A549 (cell line): Measurements from ENCODE around the gene WFDC13. TPM values are rescaled to one million over a fixed set of nuclear protein-coding genes. Genes with fewer than 3 reads are reported as not detected.

Experiments used
- ATAC-seq, 2 experiments: fragments of 200-7000 bp in 1 of 2; fragments of >200 bp in 1 of 2; cut with Nextera tagmentation in 1 of 2; cut with Tn5 transposase in 1 of 2; 3 replicates each; pipeline versions ENCODE4 v1.8.0 to v1.9.1; 2018 to 2020; ENCODE audit warnings: mild to moderate bottlenecking in 1 of 2, moderate library complexity in 1 of 2
- CTCF ChIA-PET: fragments of 300-600 bp; sonication (Branson Sonifier 250); formaldehyde crosslinking; extraction: SDS; loops from one replicate; lab custom pipeline; 2021; ENCODE audit warnings: antibody characterized with exemption, inconsistent platforms; lab: Yijun Ruan, JAX
- POLR2A ChIA-PET: fragments of 350-600 bp; formaldehyde crosslinking; extraction: SDS; loops from one replicate; lab custom pipeline; 2021; ENCODE audit warnings: antibody characterized with exemption, inconsistent platforms; lab: Yijun Ruan, JAX
- DNase-seq, 2 experiments: peaks; one replicate each; pipeline versions ENCODE4 v3.0.0 to v3.0.0-alpha.2; 2011 to 2016; ENCODE audit warnings: low read depth in 1 of 2, low spot score in 1 of 2
- FAIRE-seq: peaks from 2 replicates; lab custom pipeline; 2011; peaks lifted over from hg19 to GRCh38; lab: Jason Lieb, UNC
- H3K27ac ChIP-seq, 2 experiments: fragments of >200 bp; sonication (Bioruptor Twin); formaldehyde crosslinking; 3 replicates each; pipeline ENCODE4 v1.5.1; 2016 to 2017
- H3K4me1 ChIP-seq: fragments of >200 bp; sonication (Bioruptor Twin); formaldehyde crosslinking; 3 replicates; pipeline ENCODE4 v1.6.1; 2016
- H3K4me2 ChIP-seq: fragments of >200 bp; sonication (Bioruptor Twin); formaldehyde crosslinking; 3 replicates; pipeline ENCODE4 v1.6.1; 2016
- H3K4me3 ChIP-seq: fragments of >200 bp; sonication (Bioruptor Twin); formaldehyde crosslinking; 3 replicates; pipeline ENCODE4 v1.5.1; 2016
- H3K9me3 ChIP-seq: fragments of >200 bp; sonication (Bioruptor Twin); formaldehyde crosslinking; 3 replicates; pipeline ENCODE4 v1.6.1; 2016
- BHLHE40 ChIP-seq: IDR thresholded peaks from 2 replicates; pipeline ENCODE4 v1.6.1; 2012; ENCODE audit warnings: low read depth, low read length, inconsistent platforms
- CBX2 ChIP-seq: fragments of 200-600 bp; sonication (generic); IDR thresholded peaks from 2 replicates; pipeline ENCODE4 v1.6.1; 2016; ENCODE audit warnings: low read depth, mild to moderate bottlenecking, borderline replicate concordance
- CEBPB ChIP-seq, 2 experiments: fragments of >200 bp in 1 of 2; sonication (Bioruptor Twin) in 1 of 2; formaldehyde crosslinking in 1 of 2; IDR thresholded peaks; 2 replicates each; pipeline ENCODE4 v1.6.1; 2012 to 2016
- CHD2 ChIP-seq: fragments of 150-350 bp; IDR thresholded peaks from 2 replicates; pipeline ENCODE4 v1.6.1; 2014; ENCODE audit warnings: low read length; ENCODE audit not compliant: partially characterized antibody
- CHD4 ChIP-seq: fragments of 200-600 bp; sonication (generic); IDR thresholded peaks from 2 replicates; pipeline ENCODE4 v1.6.1; 2016; ENCODE audit warnings: antibody characterized with exemption, mild to moderate bottlenecking, borderline replicate concordance
- ESRRA ChIP-seq: fragments of 150-350 bp; IDR thresholded peaks from 2 replicates; pipeline ENCODE4 v1.6.1; 2014; ENCODE audit warnings: mild to moderate bottlenecking, low read length, borderline replicate concordance
- FOSB ChIP-seq: fragments of 250-450 bp; sonication (Bioruptor Pico); IDR thresholded peaks from 2 replicates; pipeline ENCODE4 v1.5.0; 2020; ENCODE audit warnings: mild to moderate bottlenecking, moderate library complexity
- FOXS1 ChIP-seq: fragments of 250-450 bp; sonication (Bioruptor Pico); IDR thresholded peaks from 2 replicates; pipeline ENCODE4 v1.5.0; 2020; ENCODE audit warnings: mild to moderate bottlenecking, moderate library complexity
- HDAC2 ChIP-seq: fragments of 200-600 bp; sonication (generic); IDR thresholded peaks from 2 replicates; pipeline ENCODE4 v1.6.1; 2016
- HOXA7 ChIP-seq: fragments of 250-450 bp; sonication (Bioruptor Pico); IDR thresholded peaks from 2 replicates; pipeline ENCODE4 v1.5.0; 2020; ENCODE audit warnings: mild to moderate bottlenecking, moderate library complexity
- HOXB13 ChIP-seq: fragments of 250-450 bp; sonication (Bioruptor Pico); IDR thresholded peaks from 2 replicates; pipeline ENCODE4 v1.5.0; 2020; ENCODE audit warnings: low read depth, mild to moderate bottlenecking, moderate library complexity
- KDM1A ChIP-seq: fragments of 200-600 bp; sonication (generic); IDR thresholded peaks from 2 replicates; pipeline ENCODE4 v1.6.1; 2016; ENCODE audit warnings: low read depth, mild to moderate bottlenecking
- MAFK ChIP-seq: fragments of 450-650 bp; IDR thresholded peaks from 2 replicates; pipeline ENCODE4 v1.6.1; 2014; ENCODE audit not compliant: partially characterized antibody
- NPAS2 ChIP-seq: fragments of 250-450 bp; sonication (Bioruptor Pico); IDR thresholded peaks from 2 replicates; pipeline ENCODE4 v1.8.0; 2022; ENCODE audit warnings: mild to moderate bottlenecking, moderate library complexity, borderline replicate concordance
- NR3C1 ChIP-seq: fragments of >200 bp; sonication (Bioruptor Twin); formaldehyde crosslinking; IDR thresholded peaks from 3 replicates; pipeline ENCODE4 v1.6.1; 2017
- PHF8 ChIP-seq: fragments of 200-600 bp; sonication (generic); IDR thresholded peaks from 2 replicates; pipeline ENCODE4 v1.6.1; 2016; ENCODE audit warnings: low read depth, mild to moderate bottlenecking, antibody characterized with exemption, moderate library complexity, borderline replicate concordance
- RAD21 ChIP-seq, 2 experiments: fragments of >200 bp in 1 of 2; sonication (Bioruptor Twin) in 1 of 2; formaldehyde crosslinking in 1 of 2; IDR thresholded peaks in 1 of 2; conservative IDR thresholded peaks in 1 of 2; 2 replicates in 1 of 2; 3 replicates in 1 of 2; pipeline ENCODE4 v1.6.1; 2012 to 2018; ENCODE audit warnings: inconsistent platforms in 1 of 2
- RARB ChIP-seq: fragments of 250-450 bp; sonication (Bioruptor Pico); IDR thresholded peaks from 2 replicates; pipeline ENCODE4 v1.8.0; 2021; ENCODE audit warnings: mild to moderate bottlenecking, moderate library complexity
- RCOR1 ChIP-seq: fragments of 150-350 bp; IDR thresholded peaks from 2 replicates; pipeline ENCODE4 v1.6.1; 2014; ENCODE audit warnings: antibody characterized with exemption, low read length, low read depth
- SREBF2 ChIP-seq: fragments of 450-650 bp; IDR thresholded peaks from 2 replicates; pipeline ENCODE4 v1.6.1; 2014; ENCODE audit warnings: mild to moderate bottlenecking, moderate library complexity
- TP53 ChIP-seq: fragments of 250-450 bp; sonication (Bioruptor Pico); IDR thresholded peaks from 2 replicates; pipeline ENCODE4 v1.5.0; 2021; ENCODE audit warnings: mild to moderate bottlenecking, moderate library complexity
- ZFP36 ChIP-seq: fragments of 450-650 bp; IDR thresholded peaks from 2 replicates; pipeline ENCODE4 v1.6.1; 2014; ENCODE audit warnings: borderline replicate concordance; ENCODE audit not compliant: partially characterized antibody
- ZSCAN20 ChIP-seq: fragments of 250-450 bp; sonication (Bioruptor Pico); IDR thresholded peaks from 2 replicates; pipeline ENCODE4 v1.8.0; 2022; ENCODE audit warnings: mild to moderate bottlenecking, moderate library complexity
- WGBS: methylation state at CpG from one replicate; pipeline ENCODE4 v1.1.6; 2017; ENCODE audit errors: missing lambda C conversion rate; 5-methylcytosine and 5-hydroxymethylcytosine counted together
- polyA plus RNA-seq, 4 experiments: library from polyadenylated mRNA; depleted of rRNA in 3 of 4; stranded (reverse); fragments of >200 nt; fragmentation: RNase III in 1 of 4; extraction: RNeasy Plus Mini Kit Qiagen cat#74134 plus additional on column Dnase treatment in 1 of 4; gene quantifications; 2 replicates in 3 of 4; 3 replicates in 1 of 4; pipeline ENCODE4 v1.2.3, GENCODE V29; 2011 to 2017
- TF ChIP-seq, protein P1 (sequence below): fragments of >200 bp; sonication (Bioruptor Twin); formaldehyde crosslinking; IDR thresholded peaks from 3 replicates; pipeline ENCODE4 v1.5.1; 2016
- TF ChIP-seq, protein P2 (sequence below): fragments of 450-650 bp; IDR thresholded peaks from 2 replicates; pipeline ENCODE4 v1.6.1; 2014; ENCODE audit warnings: antibody characterized with exemption
- TF ChIP-seq, protein P3 (sequence below): IDR thresholded peaks from 2 replicates; pipeline ENCODE4 v1.6.1; 2012
- TF ChIP-seq, protein P4 (sequence below): IDR thresholded peaks from 2 replicates; pipeline ENCODE4 v1.6.1; 2012; ENCODE audit warnings: low read depth, borderline replicate concordance
- TF ChIP-seq, protein P5 (sequence below): fragments of 150-350 bp; IDR thresholded peaks from 2 replicates; pipeline ENCODE4 v1.6.1; 2014; ENCODE audit warnings: low read depth, mild to moderate bottlenecking, low read length

The WFDC13 gene
- polyA plus RNA-seq, 2 of the 4 experiments (the other 2 are of a cell fraction), result not detected

DNA sequence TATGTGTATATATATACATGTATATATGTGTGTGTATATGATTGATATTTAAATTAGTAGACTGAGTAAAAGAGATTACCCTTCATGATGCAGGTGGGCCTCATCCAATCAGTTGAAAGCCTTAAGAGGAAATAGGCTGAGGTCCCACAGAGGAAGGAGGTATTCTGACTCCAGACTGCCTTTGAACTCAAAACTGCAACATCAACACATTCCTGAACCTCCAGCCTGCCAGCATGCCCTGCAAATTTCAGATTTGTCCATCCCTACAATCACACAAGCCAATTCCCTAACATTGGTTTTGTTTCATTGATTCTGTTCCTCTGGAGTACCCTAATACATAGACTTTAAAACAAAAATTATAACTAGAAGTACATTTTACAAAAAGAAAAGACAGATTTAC lies 43.2 kb downstream of the WFDC13 start:
- no peaks in the 10 kb centered on the region for H3K9me3 ChIP-seq
- no peak for FAIRE-seq
- ATAC-seq, result no peak
- no peak overlapping the region for H3K4me2 ChIP-seq
- no peaks in the 10 kb centered on the region for H3K4me1 ChIP-seq
- TF ChIP-seq KDM1A (no peak), MAFK (peak; percentile 57), ZSCAN20 (CRISPR knock-in tag) (no peak)
- TF ChIP-seq, protein P1, sequence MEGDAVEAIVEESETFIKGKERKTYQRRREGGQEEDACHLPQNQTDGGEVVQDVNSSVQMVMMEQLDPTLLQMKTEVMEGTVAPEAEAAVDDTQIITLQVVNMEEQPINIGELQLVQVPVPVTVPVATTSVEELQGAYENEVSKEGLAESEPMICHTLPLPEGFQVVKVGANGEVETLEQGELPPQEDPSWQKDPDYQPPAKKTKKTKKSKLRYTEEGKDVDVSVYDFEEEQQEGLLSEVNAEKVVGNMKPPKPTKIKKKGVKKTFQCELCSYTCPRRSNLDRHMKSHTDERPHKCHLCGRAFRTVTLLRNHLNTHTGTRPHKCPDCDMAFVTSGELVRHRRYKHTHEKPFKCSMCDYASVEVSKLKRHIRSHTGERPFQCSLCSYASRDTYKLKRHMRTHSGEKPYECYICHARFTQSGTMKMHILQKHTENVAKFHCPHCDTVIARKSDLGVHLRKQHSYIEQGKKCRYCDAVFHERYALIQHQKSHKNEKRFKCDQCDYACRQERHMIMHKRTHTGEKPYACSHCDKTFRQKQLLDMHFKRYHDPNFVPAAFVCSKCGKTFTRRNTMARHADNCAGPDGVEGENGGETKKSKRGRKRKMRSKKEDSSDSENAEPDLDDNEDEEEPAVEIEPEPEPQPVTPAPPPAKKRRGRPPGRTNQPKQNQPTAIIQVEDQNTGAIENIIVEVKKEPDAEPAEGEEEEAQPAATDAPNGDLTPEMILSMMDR, result no peak
- TF ChIP-seq, protein P2, sequence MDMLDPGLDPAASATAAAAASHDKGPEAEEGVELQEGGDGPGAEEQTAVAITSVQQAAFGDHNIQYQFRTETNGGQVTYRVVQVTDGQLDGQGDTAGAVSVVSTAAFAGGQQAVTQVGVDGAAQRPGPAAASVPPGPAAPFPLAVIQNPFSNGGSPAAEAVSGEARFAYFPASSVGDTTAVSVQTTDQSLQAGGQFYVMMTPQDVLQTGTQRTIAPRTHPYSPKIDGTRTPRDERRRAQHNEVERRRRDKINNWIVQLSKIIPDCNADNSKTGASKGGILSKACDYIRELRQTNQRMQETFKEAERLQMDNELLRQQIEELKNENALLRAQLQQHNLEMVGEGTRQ, result no peak
- CTCF ChIA-PET, result interaction anchor here (3.6 kb wide), 1 partner anchor 26 kb away, joined by 18 read pairs; no protein-coding TSS in a partner anchor
- no peak overlapping the region for H3K4me3 ChIP-seq
- no peak overlapping the region for H3K27ac ChIP-seq
- POLR2A ChIA-PET, result no interaction called here
- no peak for DNase-seq

DNA sequence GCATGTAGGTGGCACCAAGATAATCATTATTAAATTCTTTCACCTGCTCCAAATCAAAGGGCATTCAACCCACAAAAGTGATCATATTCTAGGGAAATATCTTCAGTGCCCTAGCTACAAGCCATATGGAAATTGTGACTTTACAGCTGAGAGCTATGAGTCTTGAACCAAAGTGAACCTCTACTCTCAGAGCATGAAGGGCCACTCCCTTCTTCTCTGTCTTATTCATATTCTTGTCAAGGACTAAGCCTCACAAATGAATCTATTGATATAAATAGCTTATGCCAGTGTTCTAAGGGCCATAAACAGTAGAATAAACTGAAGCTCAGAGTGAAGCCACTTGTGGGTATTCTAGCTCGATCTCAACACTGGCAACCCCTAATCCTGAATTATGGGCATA lies 49.9 kb downstream of the WFDC13 start:
- DNase-seq (no peak), FAIRE-seq (no peak), ATAC-seq (no peak)
- no peak overlapping the region for H3K27ac ChIP-seq
- no peak overlapping the region for H3K4me2 ChIP-seq
- POLR2A ChIA-PET, result no interaction called here
- CTCF ChIA-PET, result interaction anchor here (1.0 to 2.7 kb wide), 4 partner anchors 22 to 613 kb away, joined by 3 to 12 read pairs (median 4); no protein-coding TSS in a partner anchor
- no peak overlapping the region for H3K4me3 ChIP-seq
- no peak for TF ChIP-seq FOXS1 (CRISPR knock-in tag)
- TF ChIP-seq PHF8, result no peak
- TF ChIP-seq ZFP36, result no peak
- TF ChIP-seq CHD2, result no peak
- no peak for TF ChIP-seq RCOR1
- no peak for TF ChIP-seq HDAC2
- TF ChIP-seq TP53 (CRISPR knock-in tag), result no peak
- no peaks in the 10 kb centered on the region; the same call in 2 of the 3 replicates for H3K9me3 ChIP-seq
- 30% methylated on average over 1 of the region's 1 CpG for WGBS
- no peaks in the 10 kb centered on the region for H3K4me1 ChIP-seq

DNA sequence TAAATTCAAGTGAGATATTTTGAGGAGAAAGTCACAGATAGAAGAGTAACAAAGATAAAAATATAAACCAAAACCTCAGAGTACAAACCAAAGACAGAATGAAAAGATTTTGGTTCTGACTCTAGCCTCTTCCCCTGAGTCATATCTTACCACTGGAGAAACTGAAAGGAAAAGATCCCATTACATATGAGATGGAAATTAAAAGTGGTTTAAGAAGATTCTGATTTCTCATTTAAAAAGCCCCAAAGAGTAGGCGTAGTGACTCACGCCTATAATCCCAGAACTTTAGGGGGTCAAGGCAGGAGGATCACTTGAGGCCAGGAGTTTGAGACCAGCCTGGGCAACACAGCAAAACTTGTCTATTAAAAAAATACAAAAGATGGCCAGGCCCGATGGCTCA lies 50.9 kb downstream of the WFDC13 start:
- Histone ChIP-seq H3K27ac (no peak overlapping the region), H3K9me3 (no peaks in the 10 kb centered on the region; the same call in 2 of the 3 replicates), H3K4me1 (no peaks in the 10 kb centered on the region), H3K4me3 (no peak overlapping the region), H3K4me2 (no peak overlapping the region)
- POLR2A ChIA-PET, result no interaction called here
- DNase-seq, result no peak
- TF ChIP-seq BHLHE40 (no peak), CEBPB (IDR thresholded peaks at IDR 0.05) (no peak), HOXA7 (no peak), RARB (CRISPR knock-in tag) (no peak)
- TF ChIP-seq, protein P3, sequence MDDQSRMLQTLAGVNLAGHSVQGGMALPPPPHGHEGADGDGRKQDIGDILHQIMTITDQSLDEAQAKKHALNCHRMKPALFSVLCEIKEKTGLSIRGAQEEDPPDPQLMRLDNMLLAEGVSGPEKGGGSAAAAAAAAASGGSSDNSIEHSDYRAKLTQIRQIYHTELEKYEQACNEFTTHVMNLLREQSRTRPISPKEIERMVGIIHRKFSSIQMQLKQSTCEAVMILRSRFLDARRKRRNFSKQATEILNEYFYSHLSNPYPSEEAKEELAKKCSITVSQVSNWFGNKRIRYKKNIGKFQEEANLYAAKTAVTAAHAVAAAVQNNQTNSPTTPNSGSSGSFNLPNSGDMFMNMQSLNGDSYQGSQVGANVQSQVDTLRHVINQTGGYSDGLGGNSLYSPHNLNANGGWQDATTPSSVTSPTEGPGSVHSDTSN, result no peak
- TF ChIP-seq, all 56 proteins: peak for 0
- CTCF ChIA-PET, result interaction anchor here (2.1 kb wide), 1 partner anchor 18 kb away, joined by 8 read pairs; no protein-coding TSS in a partner anchor
- no peak for ATAC-seq
- 70% methylated on average over 3 of the region's 3 CpGs for WGBS
- FAIRE-seq, result no peak

DNA sequence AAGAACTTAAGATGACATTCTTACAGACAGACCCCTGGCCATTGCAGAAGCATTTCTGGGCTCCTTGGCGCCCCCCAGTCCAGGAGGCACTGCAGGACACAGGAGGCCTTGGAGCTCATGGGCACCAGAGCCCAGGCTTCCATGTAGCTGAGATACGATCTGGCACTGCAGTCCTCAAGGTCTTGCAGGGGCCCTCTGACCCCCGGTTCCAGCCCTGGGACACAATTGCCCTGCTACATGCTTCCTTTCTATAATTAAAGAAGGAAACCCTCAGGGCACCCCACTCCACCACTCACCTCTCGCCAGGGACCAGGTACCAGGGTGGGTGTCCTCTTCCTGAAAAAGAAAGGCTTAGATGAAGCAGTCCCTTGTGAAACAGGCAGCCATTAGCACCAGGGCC lies 56.3 kb downstream of the WFDC13 start:
- WGBS, result 67% methylated on average over 4 of the region's 4 CpGs
- ATAC-seq, result no peak
- DNase-seq, result no peak
- Histone ChIP-seq H3K4me1 (no peaks in the 10 kb centered on the region), H3K27ac (no peak overlapping the region), H3K9me3 (no peaks in the 10 kb centered on the region; the same call in 2 of the 3 replicates), H3K4me2 (no peak overlapping the region), H3K4me3 (no peak overlapping the region)
- POLR2A ChIA-PET, result no interaction called here
- no peak for FAIRE-seq
- CTCF ChIA-PET, result interaction anchor here (1.1 kb wide), 1 partner anchor 435 kb away, joined by 3 read pairs; no protein-coding TSS in a partner anchor
- TF ChIP-seq NPAS2 (no peak), NR3C1 (no peak), RAD21 (conservative IDR thresholded peaks at IDR 0.05 in 1 of 2, IDR thresholded peaks at IDR 0.05 in 1 of 2) (no peak), HOXB13 (no peak), CHD4 (no peak), CBX2 (no peak), ESRRA (no peak), SREBF2 (no peak), FOSB (CRISPR knock-in tag) (no peak)
- TF ChIP-seq, protein P4, sequence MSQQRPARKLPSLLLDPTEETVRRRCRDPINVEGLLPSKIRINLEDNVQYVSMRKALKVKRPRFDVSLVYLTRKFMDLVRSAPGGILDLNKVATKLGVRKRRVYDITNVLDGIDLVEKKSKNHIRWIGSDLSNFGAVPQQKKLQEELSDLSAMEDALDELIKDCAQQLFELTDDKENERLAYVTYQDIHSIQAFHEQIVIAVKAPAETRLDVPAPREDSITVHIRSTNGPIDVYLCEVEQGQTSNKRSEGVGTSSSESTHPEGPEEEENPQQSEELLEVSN, result no peak
- TF ChIP-seq, protein P5, sequence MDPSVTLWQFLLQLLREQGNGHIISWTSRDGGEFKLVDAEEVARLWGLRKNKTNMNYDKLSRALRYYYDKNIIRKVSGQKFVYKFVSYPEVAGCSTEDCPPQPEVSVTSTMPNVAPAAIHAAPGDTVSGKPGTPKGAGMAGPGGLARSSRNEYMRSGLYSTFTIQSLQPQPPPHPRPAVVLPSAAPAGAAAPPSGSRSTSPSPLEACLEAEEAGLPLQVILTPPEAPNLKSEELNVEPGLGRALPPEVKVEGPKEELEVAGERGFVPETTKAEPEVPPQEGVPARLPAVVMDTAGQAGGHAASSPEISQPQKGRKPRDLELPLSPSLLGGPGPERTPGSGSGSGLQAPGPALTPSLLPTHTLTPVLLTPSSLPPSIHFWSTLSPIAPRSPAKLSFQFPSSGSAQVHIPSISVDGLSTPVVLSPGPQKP, result no peak
